HepG2 (cell line): Measurements from ENCODE around the gene PCGF2. TPM values are rescaled to one million over a fixed set of nuclear protein-coding genes. Genes with fewer than 3 reads are reported as not detected.

Source experiments
- DRAP1 ChIP-seq: IDR thresholded peaks from 2 replicates; pipeline ENCODE4 v1.6.1; 2016; ENCODE audit warnings: missing genetic modification reagents, missing compliant biosample characterization
- ELF3 ChIP-seq: IDR thresholded peaks from 2 replicates; pipeline ENCODE4 v1.6.1; 2016; ENCODE audit warnings: missing genetic modification reagents, missing compliant biosample characterization
- HCFC1 ChIP-seq: fragments of 150-350 bp; IDR thresholded peaks from 2 replicates; pipeline ENCODE4 v1.6.1; 2014; ENCODE audit warnings: low read depth, low read length
- HOMEZ ChIP-seq: IDR thresholded peaks from 2 replicates; pipeline ENCODE4 v1.6.1; 2016; ENCODE audit warnings: low read depth
- PATZ1 ChIP-seq: sonication (generic); formaldehyde crosslinking; IDR thresholded peaks from 2 replicates; pipeline ENCODE4 v1.4.0; 2020; ENCODE audit warnings: missing genetic modification reagents
- PRDM10 ChIP-seq: sonication (generic); formaldehyde crosslinking; IDR thresholded peaks from 2 replicates; pipeline ENCODE4 v1.4.0; 2020; ENCODE audit warnings: low read depth, missing genetic modification reagents
- U2AF1 ChIP-seq: fragments of 200-400 bp; formaldehyde crosslinking; optimal IDR thresholded peaks from 2 replicates; pipeline ENCODE3; 2017; ENCODE audit warnings: mild to moderate bottlenecking, low read depth, low read length
- XRCC5 ChIP-seq: fragments of 200-400 bp; formaldehyde crosslinking; optimal IDR thresholded peaks from 2 replicates; pipeline ENCODE3; 2017; ENCODE audit warnings: mild to moderate bottlenecking, low read length
- YEATS2 ChIP-seq: sonication (generic); formaldehyde crosslinking; IDR thresholded peaks from 2 replicates; pipeline ENCODE4 v1.4.0; 2020; ENCODE audit warnings: missing genetic modification reagents, borderline replicate concordance
- ZBTB33 ChIP-seq: sonication (generic); formaldehyde crosslinking; IDR thresholded peaks from 2 replicates; pipeline ENCODE4 v1.4.0; 2020; ENCODE audit warnings: missing genetic modification reagents
- ZC3H13 ChIP-seq: sonication (generic); formaldehyde crosslinking; IDR thresholded peaks from 2 replicates; pipeline ENCODE4 v1.8.1; 2023; ENCODE audit warnings: mild to moderate bottlenecking, missing genetic modification reagents, moderate library complexity
- ZFP1 ChIP-seq: IDR thresholded peaks from 2 replicates; pipeline ENCODE4 v1.6.1; 2016
- ZKSCAN1 ChIP-seq: fragments of 150-350 bp; IDR thresholded peaks from 2 replicates; pipeline ENCODE4 v1.6.1; 2014; ENCODE audit warnings: low read length
- ZNF570 ChIP-seq: sonication (generic); formaldehyde crosslinking; IDR thresholded peaks from 2 replicates; pipeline ENCODE4 v1.4.0; 2020; ENCODE audit warnings: mild to moderate bottlenecking, missing genetic modification reagents, borderline replicate concordance
- ZNF576 ChIP-seq: sonication (generic); formaldehyde crosslinking; IDR thresholded peaks from 2 replicates; pipeline ENCODE4 v1.4.0; 2020; ENCODE audit warnings: mild to moderate bottlenecking, missing genetic modification reagents
- ZNF761 ChIP-seq: sonication (generic); formaldehyde crosslinking; conservative IDR thresholded peaks from 2 replicates; pipeline ENCODE4 v1.4.0; 2020; ENCODE audit warnings: mild to moderate bottlenecking, missing genetic modification reagents
- polyA plus RNA-seq, 8 experiments: library from polyadenylated mRNA; depleted of rRNA in 3 of 8; stranded (reverse) in 7 of 8; unstranded in 1 of 8; fragments of >200 nt; fragmentation: Illumina TruSeq in 4 of 8; extraction: Trizol in 4 of 8; gene quantifications; 2 replicates each; pipeline versions ENCODE4 v1.2.1 to v1.2.3, GENCODE V29; 2011 to 2016; ENCODE audit warnings: low read depth in 4 of 8, missing spikeins in 1 of 8, mixed read lengths in 1 of 8; ENCODE audit not compliant: insufficient read depth in 1 of 8
- total RNA-seq, 5 experiments: library from RNA; depleted of rRNA; stranded (reverse); fragments of >200 nt; fragmentation: Illumina TruSeq; extraction: Trizol; gene quantifications; 2 replicates each; pipeline ENCODE4 v1.2.3, GENCODE V29; 2016; ENCODE audit warnings: low read depth in 1 of 5

The PCGF2 gene
- total and polyA plus RNA-seq, 2 of the 13 experiments (the other 11 are each of a cell fraction or from before 2014, with no cell fraction given): 11.6 to 29.4 TPM

DNA sequence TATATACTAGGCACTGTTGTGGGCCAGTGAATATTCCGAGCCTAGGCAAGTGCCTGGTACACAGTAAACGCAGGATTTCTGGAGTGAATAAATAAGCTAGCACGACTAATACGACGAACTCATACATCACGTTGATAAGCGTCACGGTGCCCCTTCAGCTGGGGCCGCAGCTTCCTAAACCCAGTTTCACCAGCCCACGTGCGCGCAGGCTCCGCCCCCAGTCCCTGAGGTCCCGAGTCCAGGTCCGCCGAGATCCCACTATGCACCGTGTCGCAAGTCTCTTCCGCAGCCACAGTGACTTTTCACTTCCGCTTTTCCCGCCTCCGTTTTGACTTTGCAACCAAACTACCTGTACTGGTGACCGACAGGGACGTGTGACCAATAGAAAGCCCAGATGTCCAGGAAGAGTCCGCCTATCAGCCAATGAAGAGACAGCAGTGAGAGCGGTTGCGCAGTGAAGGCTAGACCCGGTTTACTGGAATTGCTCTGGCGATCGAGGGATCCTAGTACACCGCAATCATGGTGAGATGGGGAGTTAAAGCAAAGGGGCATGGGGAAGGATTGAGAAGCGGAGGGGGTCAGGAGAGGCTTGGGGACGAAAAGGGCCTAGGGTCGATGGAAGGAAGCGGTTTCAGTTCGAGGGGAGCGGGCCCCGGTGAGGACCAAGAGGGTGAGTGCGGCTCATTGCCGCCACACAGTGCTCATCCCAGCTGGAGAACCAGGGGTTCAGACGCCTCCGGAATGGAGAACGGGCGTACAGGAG lies 4.4 kb upstream of the PCGF2 start, which contains the start of gene PSMB3 (continued):
- TF ChIP-seq ZBTB33 (CRISPR knock-in tag): peak; percentile 63
- TF ChIP-seq ZNF761 (CRISPR knock-in tag): peak; percentile 84; the same call in 1 of the 2 replicates
- 0 out of 2 replicates have a peak, but pooled peaks have one; percentile 69 for TF ChIP-seq ZNF576 (CRISPR knock-in tag)
- TF ChIP-seq YEATS2 (CRISPR knock-in tag): peak; percentile 98
- peak; percentile 42; the same call in 1 of the 2 replicates for TF ChIP-seq HOMEZ
- peak; percentile 66 for TF ChIP-seq XRCC5
- no peak for TF ChIP-seq ZNF570
- peak; percentile 73 for TF ChIP-seq PATZ1 (CRISPR knock-in tag)
- TF ChIP-seq ZFP1 (CRISPR knock-in tag): 0 out of 2 replicates have a peak, but pooled peaks have one; percentile 16
- peak; percentile 87; the same call in 1 of the 2 replicates for TF ChIP-seq PRDM10 (CRISPR knock-in tag)
- TF ChIP-seq HCFC1: no peak
- peak; percentile 81 for TF ChIP-seq DRAP1 (CRISPR knock-in tag)
- peak; percentile 94 for TF ChIP-seq ELF3 (CRISPR knock-in tag)
- TF ChIP-seq U2AF1: no peak
- TF ChIP-seq ZC3H13 (CRISPR knock-in tag): 0 out of 2 replicates have a peak, but pooled peaks have one; percentile 13
- TF ChIP-seq ZKSCAN1: peak; percentile 71
